OCI-LY1 (cell line): ENCODE results near the gene LAMA3.

Experiments
- H2AFZ ChIP-seq: fragments of 200-600 bp; sonication (generic), shearing (Covaris generic); 2 replicates; pipeline ENCODE4 v1.6.0; 2014; ENCODE audit warnings: antibody characterized with exemption, mild to moderate bottlenecking, low read length
- H3F3A ChIP-seq: fragments of 200-600 bp; sonication (generic), shearing (Covaris generic); 2 replicates; pipeline ENCODE4 v1.6.0; 2014; ENCODE audit warnings: mild to moderate bottlenecking, antibody characterized with exemption, low read length, moderate library complexity; ENCODE audit not compliant: insufficient read depth
- H3K27ac ChIP-seq: fragments of 200-600 bp; sonication (generic); 2 replicates; pipeline ENCODE4 v1.5.1; 2014; ENCODE audit warnings: low read length, mixed run types, mild to moderate bottlenecking, low read depth; ENCODE audit not compliant: poor library complexity, severe bottlenecking
- H3K27me3 ChIP-seq: fragments of 200-600 bp; sonication (generic); 2 replicates; pipeline ENCODE4 v1.6.0; 2014; ENCODE audit warnings: antibody characterized with exemption, mild to moderate bottlenecking, low read length, moderate library complexity; ENCODE audit not compliant: insufficient read depth
- H3K36me3 ChIP-seq: fragments of 200-600 bp; sonication (generic); 2 replicates; pipeline ENCODE4 v1.6.1; 2014; ENCODE audit warnings: mild to moderate bottlenecking, antibody characterized with exemption, low read length, moderate library complexity, mixed read lengths; ENCODE audit not compliant: insufficient read depth
- H3K4me1 ChIP-seq: fragments of 200-600 bp; sonication (generic); 2 replicates; pipeline ENCODE4 v1.5.1; 2014; ENCODE audit warnings: mild to moderate bottlenecking, low read length, moderate library complexity; ENCODE audit not compliant: insufficient read depth, severe bottlenecking
- H3K4me2 ChIP-seq: fragments of 200-600 bp; sonication (generic), shearing (Covaris generic); 2 replicates; pipeline ENCODE4 v1.6.1; 2014; ENCODE audit warnings: low read length
- H3K4me3 ChIP-seq: fragments of 200-600 bp; sonication (generic); 2 replicates; pipeline ENCODE4 v1.5.1; 2014; ENCODE audit warnings: low read length, low read depth, mild to moderate bottlenecking, mixed read lengths; ENCODE audit not compliant: poor library complexity, severe bottlenecking
- H3K79me2 ChIP-seq: fragments of 200-600 bp; shearing (Covaris generic); 2 replicates; pipeline ENCODE4 v1.6.1; 2016; ENCODE audit warnings: mixed run types, low read length, mixed read lengths; ENCODE audit not compliant: insufficient read depth
- H3K9ac ChIP-seq: fragments of 200-600 bp; sonication (generic), shearing (Covaris generic); 2 replicates; pipeline ENCODE4 v1.6.1; 2014; ENCODE audit warnings: mild to moderate bottlenecking, low read length, mixed read lengths
- H3K9me2 ChIP-seq: fragments of 200-600 bp; sonication (generic), shearing (Covaris generic); 2 replicates; pipeline ENCODE4 v1.6.1; 2014; ENCODE audit warnings: low read depth, mild to moderate bottlenecking, low read length, mixed read lengths
- H3K9me3 ChIP-seq: fragments of 200-600 bp; shearing (Covaris generic); 2 replicates; pipeline ENCODE4 v1.6.1; 2014; ENCODE audit warnings: low read length, mixed read lengths
- H4K20me1 ChIP-seq: fragments of 200-600 bp; sonication (generic), shearing (Covaris generic); 2 replicates; pipeline ENCODE4 v1.6.0; 2016; ENCODE audit warnings: mild to moderate bottlenecking, low read length; ENCODE audit not compliant: insufficient read depth
- CTCF ChIP-seq: fragments of 200-600 bp; sonication (generic), shearing (Covaris generic); IDR thresholded peaks from 2 replicates; pipeline ENCODE4 v1.5.1; 2017; ENCODE audit warnings: mild to moderate bottlenecking, antibody characterized with exemption, low read length, moderate library complexity, mixed read lengths
- EZH2 ChIP-seq: fragments of 200-600 bp; sonication (generic), shearing (Covaris generic); IDR thresholded peaks from 2 replicates; pipeline ENCODE4 v1.8.0; 2017; ENCODE audit warnings: borderline replicate concordance, mixed run types, mild to moderate bottlenecking, antibody characterized with exemption, low read length, moderate library complexity, mixed read lengths

LAMA3 gene

GRCh38 chr18:23778828-23779227 lies 89.6 kb downstream of the LAMA3 start:
- Histone ChIP-seq H3K9ac (no peak overlapping the region), H3K4me1 (no peaks in the 10 kb centered on the region), H3K9me2 (no peaks in the 10 kb centered on the region), H3K27ac (no peak overlapping the region), H3K4me3 (no peak overlapping the region), H3F3A (no peaks in the 10 kb centered on the region), H3K27me3 (no peaks in the 10 kb centered on the region; the same call in 1 of the 2 replicates), H3K79me2 (no peaks in the 10 kb centered on the region), H2AFZ (no peak overlapping the region), H4K20me1 (no peaks in the 10 kb centered on the region), H3K9me3 (no peaks in the 10 kb centered on the region), H3K4me2 (no peak overlapping the region), H3K36me3 (no peaks in the 10 kb centered on the region)
- TF ChIP-seq CTCF (no peak), EZH2 (no peak)

DNA sequence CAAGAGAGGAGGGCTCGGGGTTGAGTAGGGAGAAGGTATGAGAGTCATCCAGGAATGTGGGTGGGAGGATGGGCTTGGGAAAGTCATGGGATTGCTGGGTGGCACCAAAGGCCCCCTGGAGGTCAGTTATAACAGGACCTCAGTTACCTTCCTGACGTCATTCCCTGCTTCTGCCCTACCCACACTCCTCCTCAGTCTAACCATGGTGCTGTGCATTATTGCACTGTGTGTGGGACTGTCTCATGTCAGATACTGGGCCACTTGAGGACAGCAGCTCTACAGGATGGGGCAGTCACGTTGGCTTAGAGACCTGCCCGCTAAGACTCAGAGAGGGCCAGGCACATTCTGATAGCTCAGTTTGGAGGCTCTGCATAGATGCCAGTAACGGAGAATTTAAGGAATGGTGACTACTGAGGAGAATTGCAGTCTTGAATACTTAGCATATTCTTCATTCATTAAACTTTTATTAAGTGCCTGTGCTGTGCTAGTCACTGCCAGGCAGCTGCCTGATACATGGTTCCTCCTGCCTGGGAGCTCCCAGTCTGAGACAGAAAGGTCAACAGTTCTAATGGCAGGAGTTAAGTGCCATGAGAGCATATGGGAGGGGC lies 90.5 kb downstream of the LAMA3 start:
- Histone ChIP-seq H3K4me3 (no peak overlapping the region), H3K9me3 (no peaks in the 10 kb centered on the region), H3K79me2 (no peaks in the 10 kb centered on the region), H4K20me1 (no peaks in the 10 kb centered on the region), H3K9me2 (no peaks in the 10 kb centered on the region), H3F3A (no peaks in the 10 kb centered on the region), H3K4me2 (no peak overlapping the region), H2AFZ (no peak overlapping the region), H3K27ac (no peak overlapping the region), H3K9ac (no peak overlapping the region), H3K27me3 (no peaks in the 10 kb centered on the region; the same call in 1 of the 2 replicates), H3K4me1 (no peaks in the 10 kb centered on the region), H3K36me3 (no peaks in the 10 kb centered on the region)
- TF ChIP-seq CTCF (no peak), EZH2 (no peak)

- H3K4me3 ChIP-seq = no peak overlapping the region
- no peaks in the 10 kb centered on the region for H3K79me2 ChIP-seq
- H3K9me3 ChIP-seq = no peaks in the 10 kb centered on the region
- H3K9ac ChIP-seq = no peak overlapping the region
- no peak overlapping the region for H3K4me2 ChIP-seq
- H2AFZ ChIP-seq = no peak overlapping the region
- no peak overlapping the region for H3K27ac ChIP-seq
- H4K20me1 ChIP-seq = no peaks in the 10 kb centered on the region
- TF ChIP-seq CTCF (no peak), EZH2 (no peak)
- no peaks in the 10 kb centered on the region for H3K4me1 ChIP-seq
- no peaks in the 10 kb centered on the region for H3K9me2 ChIP-seq
- no peaks in the 10 kb centered on the region for H3K27me3 ChIP-seq
- H3F3A ChIP-seq = no peaks in the 10 kb centered on the region
- no peaks in the 10 kb centered on the region for H3K36me3 ChIP-seq
Measured at GRCh38 chr18:23784832-23785245, 95.6 kb downstream of the LAMA3 start.
